Measurements from ENCODE around the gene POC1B.

DNA sequence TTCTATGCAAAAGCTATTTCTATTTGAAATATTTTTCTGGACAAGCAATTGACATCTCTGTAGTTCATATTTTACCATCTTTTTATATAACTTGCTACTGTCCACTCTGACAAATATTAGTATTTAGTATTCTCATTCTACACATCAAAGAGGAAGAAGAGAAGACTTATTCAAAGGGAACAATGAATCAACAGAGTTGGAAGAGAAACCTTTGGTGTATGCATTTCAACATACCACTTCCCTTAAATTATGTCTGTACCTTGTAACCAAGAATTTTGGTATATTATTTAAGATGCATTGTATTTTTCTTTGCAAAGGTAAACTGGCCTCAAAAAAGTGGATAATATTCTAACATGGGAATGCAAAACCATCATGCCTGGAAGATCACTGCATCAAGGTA lies 101.5 kb downstream of the POC1B start:
- TF ChIP-seq, protein P1, sequence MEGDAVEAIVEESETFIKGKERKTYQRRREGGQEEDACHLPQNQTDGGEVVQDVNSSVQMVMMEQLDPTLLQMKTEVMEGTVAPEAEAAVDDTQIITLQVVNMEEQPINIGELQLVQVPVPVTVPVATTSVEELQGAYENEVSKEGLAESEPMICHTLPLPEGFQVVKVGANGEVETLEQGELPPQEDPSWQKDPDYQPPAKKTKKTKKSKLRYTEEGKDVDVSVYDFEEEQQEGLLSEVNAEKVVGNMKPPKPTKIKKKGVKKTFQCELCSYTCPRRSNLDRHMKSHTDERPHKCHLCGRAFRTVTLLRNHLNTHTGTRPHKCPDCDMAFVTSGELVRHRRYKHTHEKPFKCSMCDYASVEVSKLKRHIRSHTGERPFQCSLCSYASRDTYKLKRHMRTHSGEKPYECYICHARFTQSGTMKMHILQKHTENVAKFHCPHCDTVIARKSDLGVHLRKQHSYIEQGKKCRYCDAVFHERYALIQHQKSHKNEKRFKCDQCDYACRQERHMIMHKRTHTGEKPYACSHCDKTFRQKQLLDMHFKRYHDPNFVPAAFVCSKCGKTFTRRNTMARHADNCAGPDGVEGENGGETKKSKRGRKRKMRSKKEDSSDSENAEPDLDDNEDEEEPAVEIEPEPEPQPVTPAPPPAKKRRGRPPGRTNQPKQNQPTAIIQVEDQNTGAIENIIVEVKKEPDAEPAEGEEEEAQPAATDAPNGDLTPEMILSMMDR (IDR thresholded peaks at IDR 0.05; ENCODE audit: low read length) = no peak
- no peak for TF ChIP-seq EZH2 (IDR thresholded peaks at IDR 0.05; ENCODE audit: borderline replicate concordance, low read length)

All from OCI-LY1 (cell line).